Activated CD8-positive, alpha-beta T cell treated with anti-CD3 and anti-CD28 coated beads, Interleukin-2, amount 10 ng/mL, durations not matched to agents 7 days and 5 days (primary cell): ENCODE results near the gene SLC6A3. TPM values are rescaled to one million over a fixed set of nuclear protein-coding genes. Genes with fewer than 3 reads are reported as not detected.
A peak's percentile ranks its signal among the peaks of the same experiment; 100 is the strongest.

Experiments used
- ATAC-seq: fragments of 150-1000 bp; cut with Tn5 transposase; one replicate; pipeline ENCODE4 v1.10.0; 2021; ENCODE audit warnings: moderate library complexity
- CTCF ChIA-PET: fragments of 350-600 bp; sonication (Branson Sonifier 250); formaldehyde crosslinking; loops from one replicate; lab custom pipeline; 2021; ENCODE audit warnings: antibody characterized with exemption; lab: Charles Lee
- POLR2A ChIA-PET: fragments of 350-600 bp; sonication (Branson Sonifier 250); formaldehyde crosslinking; loops from one replicate; lab custom pipeline; 2021; ENCODE audit warnings: antibody characterized with exemption; lab: Charles Lee
- DNase-seq: peaks from one replicate; pipeline ENCODE4 v3.0.0-alpha.2; 2020
- H3K27ac Mint-ChIP-seq: one replicate; pipeline ENCODE4 v1.8.0; 2021; ENCODE audit warnings: mild to moderate bottlenecking, mixed read lengths
- H3K27me3 Mint-ChIP-seq: one replicate; pipeline ENCODE4 v1.8.0; 2021; ENCODE audit warnings: low read depth, mixed read lengths
- H3K36me3 Mint-ChIP-seq: one replicate; pipeline ENCODE4 v1.8.0; 2021; ENCODE audit warnings: low read depth, mixed read lengths
- H3K4me1 Mint-ChIP-seq: one replicate; pipeline ENCODE4 v1.8.0; 2021; ENCODE audit warnings: low read depth, mixed read lengths
- H3K4me3 Mint-ChIP-seq: one replicate; pipeline ENCODE4 v1.8.0; 2021; ENCODE audit warnings: mild to moderate bottlenecking, mixed read lengths
- H3K9me3 Mint-ChIP-seq: one replicate; pipeline ENCODE4 v1.8.0; 2022; ENCODE audit warnings: mixed read lengths; ENCODE audit not compliant: insufficient read depth
- total RNA-seq, 2 experiments: library from RNA; stranded (reverse); gene quantifications; one replicate each; pipeline ENCODE4 v1.2.3, GENCODE V29; 2021

Gene SLC6A3
- total RNA-seq, 2 experiments from 2014 or later, result not detected

DNA sequence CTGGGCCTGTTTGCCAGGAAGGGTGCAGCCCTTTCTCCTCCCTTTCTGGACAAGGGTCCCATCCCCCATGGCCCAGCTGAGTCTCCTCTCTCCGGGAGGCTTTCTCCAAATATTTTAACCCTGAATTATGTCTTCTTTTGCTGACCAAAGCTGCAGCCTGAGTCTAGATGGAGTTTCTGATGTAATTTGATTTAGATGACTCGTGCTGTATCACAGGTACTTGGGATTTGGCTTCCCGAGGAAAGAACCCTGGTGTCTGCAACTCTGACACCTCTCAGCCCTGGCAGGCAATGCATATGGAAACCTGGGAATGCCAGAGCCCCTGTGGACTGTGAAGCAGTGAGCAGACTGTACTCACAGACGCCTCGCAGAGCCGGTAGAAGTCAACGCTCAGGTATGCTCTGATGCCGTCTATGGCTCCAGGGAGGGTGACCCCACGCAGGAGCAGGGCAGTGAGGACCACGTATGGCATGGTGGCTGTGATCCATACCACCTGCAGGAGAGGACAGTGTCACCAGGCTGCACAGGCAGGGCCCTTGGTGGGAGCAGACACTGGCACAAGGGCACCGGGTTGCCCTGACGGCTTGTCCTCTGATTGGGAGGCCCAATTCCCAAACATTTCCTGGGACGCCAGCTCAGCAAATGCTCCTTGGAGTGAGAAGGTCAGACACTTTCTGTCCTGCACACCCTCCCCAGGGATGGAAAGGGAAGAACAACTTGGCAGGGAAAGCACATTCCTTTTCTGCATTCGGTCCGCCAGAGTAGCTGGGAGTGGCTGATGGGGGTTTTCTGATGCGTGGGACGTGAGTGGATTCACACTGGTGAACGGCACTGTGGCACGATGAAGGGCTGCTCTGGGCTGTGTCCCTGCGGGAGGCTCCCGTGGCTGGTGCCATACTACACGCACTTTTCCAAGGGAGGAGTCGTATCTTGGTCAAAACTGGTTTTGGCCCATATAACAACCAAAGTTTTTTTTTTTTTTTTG is 24.7 kb downstream of the SLC6A3 start:
- Mint-ChIP-seq H3K4me1 (no peaks in the 10 kb centered on the region), H3K27ac (no peak overlapping the region), H3K27me3 (no peaks in the 10 kb centered on the region), H3K36me3 (no peaks in the 10 kb centered on the region), H3K4me3 (no peak overlapping the region), H3K9me3 (no peaks in the 10 kb centered on the region)
- ATAC-seq (no peak), DNase-seq (no peak)
- CTCF ChIA-PET, result no interaction called here
- POLR2A ChIA-PET, result interaction anchor here (0.9 kb wide), 1 partner anchor 29 kb away, joined by 3 read pairs; no protein-coding TSS in a partner anchor

DNA sequence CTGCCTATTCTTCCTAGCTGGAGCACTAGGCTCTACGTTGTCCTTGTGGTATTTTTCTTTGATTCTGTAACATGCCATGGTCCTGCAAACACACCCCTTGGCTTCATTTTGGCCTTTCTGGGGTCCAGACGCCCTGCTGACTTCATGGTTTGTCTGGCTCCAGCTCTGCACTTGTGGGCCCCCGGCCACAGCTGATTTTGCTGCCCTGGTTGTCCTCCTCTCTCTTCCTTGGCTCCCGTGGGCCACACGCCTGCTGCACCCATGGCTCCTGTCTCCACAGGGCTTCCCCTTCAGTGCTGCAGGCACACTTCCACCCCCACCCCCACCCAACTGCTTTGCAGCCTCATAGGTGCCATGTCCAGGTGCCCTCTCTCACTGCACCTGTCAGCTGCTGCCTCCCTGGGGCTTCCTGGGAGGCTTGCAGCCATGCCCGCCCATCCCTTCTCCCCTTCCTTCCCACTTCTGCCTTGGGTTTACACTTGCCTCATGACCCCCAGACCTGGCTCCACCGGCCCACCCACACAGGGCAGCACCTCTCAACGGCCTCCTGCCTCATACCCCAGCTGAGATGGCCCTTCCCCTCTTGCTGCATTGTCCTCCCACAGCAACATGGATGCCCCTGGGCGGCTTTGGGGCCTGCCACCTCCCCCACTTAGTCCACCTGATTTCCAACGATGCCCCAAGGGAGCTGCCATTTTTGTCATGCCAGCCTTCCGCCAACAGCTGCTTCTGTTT is 25.6 kb downstream of the SLC6A3 start:
- ATAC-seq (no peak), DNase-seq (no peak)
- Mint-ChIP-seq H3K36me3 (no peaks in the 10 kb centered on the region), H3K4me1 (no peaks in the 10 kb centered on the region), H3K27ac (no peak overlapping the region), H3K27me3 (no peaks in the 10 kb centered on the region), H3K4me3 (no peak overlapping the region), H3K9me3 (no peaks in the 10 kb centered on the region)
- POLR2A ChIA-PET, result interaction anchor here (0.9 kb wide), 1 partner anchor 30 kb away, joined by 3 read pairs; no protein-coding TSS in a partner anchor
- CTCF ChIA-PET, result no interaction called here

DNA sequence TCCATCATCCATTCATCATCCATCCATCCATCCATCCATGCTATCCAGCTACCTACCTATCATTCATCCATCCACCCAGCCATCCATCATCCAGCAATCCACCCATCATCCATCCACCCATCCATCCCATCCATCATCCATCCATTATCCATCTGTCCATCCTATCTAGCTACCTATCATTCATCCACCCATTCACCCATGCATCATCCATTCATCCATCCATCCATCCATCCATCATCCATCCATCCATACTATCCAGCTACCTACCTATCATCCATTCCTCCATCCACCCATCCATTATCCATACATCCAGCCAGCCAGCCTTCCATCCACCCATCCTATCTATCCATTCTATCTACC is 26.3 kb downstream of the SLC6A3 start:
- H3K36me3 Mint-ChIP-seq, result no peaks in the 10 kb centered on the region
- no peak for ATAC-seq
- H3K27me3 Mint-ChIP-seq, result no peaks in the 10 kb centered on the region
- no peaks in the 10 kb centered on the region for H3K9me3 Mint-ChIP-seq
- ChIA-PET POLR2A (no interaction called here), CTCF (no interaction called here)
- no peak overlapping the region for H3K4me3 Mint-ChIP-seq
- no peaks in the 10 kb centered on the region for H3K4me1 Mint-ChIP-seq
- no peak overlapping the region for H3K27ac Mint-ChIP-seq
- no peak for DNase-seq

DNA sequence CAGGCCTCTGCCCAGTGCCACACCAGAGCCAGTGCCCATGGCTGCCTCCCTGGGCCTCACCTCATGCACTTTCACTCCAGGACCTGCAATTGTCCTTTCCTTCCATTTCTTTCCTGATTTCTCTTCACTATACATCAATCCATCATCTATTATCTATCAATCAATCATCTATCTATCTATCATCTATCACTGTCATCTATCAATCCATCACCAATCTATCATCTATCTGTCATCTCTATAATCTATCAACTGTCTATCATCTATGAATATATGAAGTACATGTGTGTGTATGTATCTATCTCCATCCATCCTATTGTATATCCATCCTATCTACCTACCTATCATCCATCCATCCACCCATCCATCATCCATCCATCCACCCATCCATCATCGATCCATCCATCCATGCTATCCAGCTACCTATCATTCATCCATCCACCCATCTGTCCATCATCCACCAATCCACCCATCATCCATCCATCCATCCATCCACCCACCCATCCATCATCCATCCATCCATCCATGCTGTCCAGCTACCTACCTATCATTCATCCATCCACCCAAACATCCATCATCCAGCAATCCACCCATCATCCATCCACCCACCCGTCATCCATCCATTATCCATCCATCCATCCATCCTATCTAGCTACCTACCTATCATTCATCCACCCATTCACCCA is 26.9 kb downstream of the SLC6A3 start:
- no peak for ATAC-seq
- ChIA-PET CTCF (no interaction called here), POLR2A (no interaction called here)
- Mint-ChIP-seq H3K36me3 (no peaks in the 10 kb centered on the region), H3K9me3 (no peaks in the 10 kb centered on the region), H3K27me3 (no peaks in the 10 kb centered on the region), H3K4me1 (no peaks in the 10 kb centered on the region), H3K4me3 (no peak overlapping the region), H3K27ac (no peak overlapping the region)
- DNase-seq, result no peak

DNA sequence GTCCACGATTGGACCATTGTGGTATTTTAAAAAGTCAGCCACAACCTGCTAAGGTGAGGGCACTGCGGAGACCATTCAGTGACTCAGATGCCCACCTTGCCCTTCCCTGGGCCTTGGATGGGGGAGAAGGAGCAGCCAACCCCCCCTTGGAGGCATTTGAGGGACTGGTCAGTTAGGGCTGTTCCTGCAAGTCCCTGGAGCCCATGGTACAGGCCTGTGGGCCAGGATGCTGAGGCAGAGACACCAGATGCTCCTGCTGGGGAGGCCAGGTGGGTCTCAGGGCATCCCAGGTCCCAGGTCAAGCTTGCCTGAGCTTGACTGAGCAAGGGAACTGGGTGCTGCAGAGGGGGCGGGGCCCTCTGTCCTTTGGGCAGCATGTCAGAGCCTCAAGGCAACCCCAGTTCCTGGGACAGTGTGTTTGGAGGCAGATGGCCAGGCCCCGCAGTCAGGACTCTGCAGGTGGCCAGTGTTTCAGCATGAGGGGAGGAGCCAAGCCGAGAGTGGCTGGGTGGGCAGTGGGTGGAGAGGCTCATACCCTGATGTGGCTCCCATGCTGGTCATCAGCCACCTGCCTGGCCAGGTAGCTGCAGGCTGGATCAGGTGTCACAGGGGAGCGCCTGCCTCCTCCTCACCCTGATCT is 27.5 kb downstream of the SLC6A3 start:
- DNase-seq (no peak), ATAC-seq (no peak)
- Mint-ChIP-seq H3K27me3 (no peaks in the 10 kb centered on the region), H3K4me3 (no peak overlapping the region), H3K36me3 (no peaks in the 10 kb centered on the region), H3K4me1 (no peaks in the 10 kb centered on the region), H3K9me3 (no peaks in the 10 kb centered on the region), H3K27ac (no peak overlapping the region)
- ChIA-PET CTCF (no interaction called here), POLR2A (no interaction called here)

DNA sequence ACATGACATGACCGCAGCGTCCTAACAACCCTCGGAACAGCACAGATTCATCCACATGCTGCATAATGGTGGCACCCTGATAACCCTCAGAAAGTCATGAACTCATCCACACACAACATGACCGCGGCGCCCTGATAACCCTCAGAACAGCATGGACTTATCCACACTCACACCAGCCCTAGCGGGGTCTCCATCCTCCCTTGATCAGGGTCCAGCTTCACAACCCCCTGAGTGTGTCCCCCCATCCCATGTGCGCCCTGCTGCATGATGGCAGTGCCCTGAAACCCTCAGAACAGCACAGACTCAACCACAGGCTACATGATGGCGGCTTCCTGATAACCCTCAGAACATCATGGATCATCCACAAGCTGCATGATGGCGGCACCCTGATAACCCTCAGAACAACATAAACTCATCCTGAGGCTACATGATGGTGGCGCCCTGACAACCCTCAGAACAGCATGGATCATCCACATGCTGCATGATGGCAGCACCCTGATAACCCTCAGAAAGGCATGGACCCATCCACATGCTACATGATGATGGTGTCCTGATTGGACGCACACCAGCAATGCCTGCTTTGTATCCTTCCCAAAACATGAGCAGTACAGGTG is 28.3 kb downstream of the SLC6A3 start:
- H3K36me3 Mint-ChIP-seq, result no peaks in the 10 kb centered on the region
- no peak overlapping the region for H3K4me3 Mint-ChIP-seq
- ChIA-PET POLR2A (no interaction called here), CTCF (no interaction called here)
- DNase-seq (no peak), ATAC-seq (no peak)
- H3K9me3 Mint-ChIP-seq, result no peaks in the 10 kb centered on the region
- H3K27ac Mint-ChIP-seq, result no peak overlapping the region
- no peaks in the 10 kb centered on the region for H3K27me3 Mint-ChIP-seq
- no peaks in the 10 kb centered on the region for H3K4me1 Mint-ChIP-seq

DNA sequence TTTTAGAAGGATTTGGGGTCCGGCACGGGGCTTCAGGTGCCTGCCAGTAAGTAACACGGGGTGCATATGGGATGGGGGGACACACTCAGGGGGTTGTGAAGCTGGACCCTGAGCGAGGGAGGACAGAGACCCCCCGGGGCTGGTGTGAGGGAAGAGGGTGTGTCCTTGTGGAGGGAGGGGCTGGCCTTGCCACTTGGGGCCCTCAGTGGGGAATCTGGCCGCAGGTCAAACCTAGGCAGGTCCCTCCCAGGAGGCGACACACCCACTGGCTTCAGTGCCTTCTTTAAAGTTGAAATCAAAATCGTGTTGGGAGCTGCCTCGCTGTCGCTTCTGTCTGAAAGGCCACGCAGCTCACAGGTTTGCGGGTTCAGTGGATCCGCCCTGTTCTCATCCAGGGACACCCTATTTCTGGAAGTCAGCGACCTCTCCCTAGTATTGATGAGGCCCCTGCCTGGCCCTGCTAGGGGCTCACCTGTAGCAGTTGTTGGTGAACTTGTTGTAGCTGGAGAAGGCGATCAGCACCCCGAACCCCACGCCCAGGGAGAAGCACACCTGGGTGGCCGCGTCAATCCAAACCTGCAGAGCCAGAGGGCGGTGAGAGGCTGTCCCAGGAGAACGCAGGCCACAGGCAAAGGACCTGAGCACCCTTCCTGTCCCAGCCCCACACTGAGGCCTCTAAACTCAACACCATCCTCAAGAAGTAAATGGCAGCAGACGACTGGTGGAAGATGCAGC is 29.4 kb downstream of the SLC6A3 start:
- H3K9me3 Mint-ChIP-seq, result no peaks in the 10 kb centered on the region
- CTCF ChIA-PET, result no interaction called here
- H3K4me3 Mint-ChIP-seq, result no peak overlapping the region
- no peak for DNase-seq
- H3K36me3 Mint-ChIP-seq, result no peaks in the 10 kb centered on the region
- no peaks in the 10 kb centered on the region for H3K4me1 Mint-ChIP-seq
- no peak overlapping the region for H3K27ac Mint-ChIP-seq
- no peaks in the 10 kb centered on the region for H3K27me3 Mint-ChIP-seq
- POLR2A ChIA-PET, result no interaction called here
- no peak for ATAC-seq

DNA sequence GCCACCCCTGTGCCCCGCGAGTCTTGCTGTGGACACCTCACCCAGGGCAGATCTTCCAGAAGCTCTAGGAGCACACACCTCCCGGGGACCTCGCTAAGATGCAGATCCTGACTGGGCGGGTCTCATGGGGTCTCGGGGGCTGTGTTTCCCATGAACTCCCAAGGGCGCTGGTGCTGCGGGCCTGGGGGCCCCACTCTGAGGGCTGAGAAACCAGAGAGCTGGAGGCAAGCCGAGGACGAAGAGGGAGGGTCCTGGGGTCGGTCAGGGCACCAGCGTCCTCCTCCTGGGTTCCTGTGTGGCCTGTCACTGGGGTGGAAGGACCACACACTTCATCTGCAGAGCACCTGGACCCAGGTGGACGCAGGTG is 30.2 kb downstream of the SLC6A3 start:
- no peaks in the 10 kb centered on the region for H3K4me1 Mint-ChIP-seq
- H3K4me3 Mint-ChIP-seq, result no peak overlapping the region
- H3K27ac Mint-ChIP-seq, result no peak overlapping the region
- H3K27me3 Mint-ChIP-seq, result no peaks in the 10 kb centered on the region
- no peaks in the 10 kb centered on the region for H3K36me3 Mint-ChIP-seq
- ATAC-seq, result no peak
- ChIA-PET CTCF (no interaction called here), POLR2A (no interaction called here)
- H3K9me3 Mint-ChIP-seq, result no peaks in the 10 kb centered on the region
- DNase-seq, result no peak

DNA sequence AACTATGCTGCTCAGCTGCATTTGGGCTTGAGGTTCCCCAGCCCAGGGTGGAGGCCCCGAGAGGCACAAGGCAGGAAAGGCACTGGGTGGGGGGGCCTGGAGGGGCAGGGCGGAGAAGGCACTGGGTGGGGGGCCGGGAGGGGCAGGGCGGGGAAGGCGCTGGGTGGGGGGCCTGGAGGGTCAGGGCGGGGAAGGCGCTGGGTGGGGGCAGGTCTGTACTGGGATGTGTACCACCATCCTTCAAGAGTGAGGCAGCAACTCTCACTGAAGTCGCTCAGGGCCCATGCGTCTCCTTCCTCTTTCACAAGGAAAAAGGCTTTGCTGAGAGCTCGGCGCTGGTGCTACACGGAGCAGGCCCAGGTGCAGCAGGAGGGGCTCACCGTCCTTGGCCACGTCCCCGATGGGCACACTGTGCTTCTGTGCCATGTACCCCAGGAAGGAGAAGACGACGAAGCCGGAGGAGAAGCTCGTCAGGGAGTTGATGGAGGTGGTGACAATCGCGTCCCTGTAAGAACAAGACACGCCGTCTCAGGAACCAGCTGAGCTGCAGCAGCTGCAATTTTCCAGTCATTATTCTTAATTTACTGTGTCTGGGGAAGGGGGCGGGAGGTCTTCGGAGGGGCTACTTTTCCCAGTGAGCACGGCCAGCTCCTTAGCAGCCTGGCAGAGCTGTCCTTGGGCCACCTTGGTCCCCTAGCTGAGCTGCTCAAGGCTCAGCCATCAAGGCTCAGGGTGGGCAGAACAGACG is 30.8 kb downstream of the SLC6A3 start:
- Mint-ChIP-seq H3K9me3 (no peaks in the 10 kb centered on the region), H3K27ac (no peak overlapping the region), H3K36me3 (no peaks in the 10 kb centered on the region), H3K4me3 (no peak overlapping the region), H3K27me3 (no peaks in the 10 kb centered on the region), H3K4me1 (no peaks in the 10 kb centered on the region)
- ChIA-PET POLR2A (no interaction called here), CTCF (no interaction called here)
- DNase-seq, result no peak
- ATAC-seq, result peak; percentile 62

DNA sequence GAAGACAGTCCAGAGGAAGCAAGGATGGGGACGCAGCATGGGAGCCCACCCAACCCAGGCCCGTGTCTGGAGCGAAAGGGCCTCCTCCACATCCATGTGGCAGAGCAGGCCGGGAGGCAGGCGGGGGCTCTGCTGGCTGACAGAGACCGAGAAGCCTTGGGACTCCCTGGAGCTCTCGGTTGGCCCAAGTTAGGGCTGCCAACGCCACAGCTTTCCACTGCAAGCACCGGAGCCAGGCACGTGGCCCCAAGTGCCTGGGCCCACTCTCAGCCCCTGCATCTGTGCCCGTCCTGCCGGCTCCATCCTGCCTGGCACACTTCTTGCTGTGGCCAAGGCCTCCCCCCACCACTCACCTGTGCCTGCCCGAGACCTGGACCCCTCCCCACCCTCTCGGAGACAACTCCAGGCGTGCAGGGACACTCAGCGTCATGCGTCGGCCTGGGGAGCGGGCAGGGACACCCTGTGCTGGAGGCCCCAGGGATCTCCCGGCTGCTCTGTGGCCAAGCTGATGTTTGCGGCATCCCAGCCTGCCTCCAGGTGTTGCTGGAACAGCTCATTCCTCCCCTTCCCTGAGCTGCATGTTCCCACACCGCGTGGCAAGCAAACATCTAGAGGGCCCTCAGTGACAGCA is 31.5 kb downstream of the SLC6A3 start:
- Mint-ChIP-seq H3K4me1 (no peaks in the 10 kb centered on the region), H3K4me3 (no peak overlapping the region), H3K27me3 (no peaks in the 10 kb centered on the region), H3K9me3 (no peaks in the 10 kb centered on the region), H3K36me3 (no peaks in the 10 kb centered on the region), H3K27ac (no peak overlapping the region)
- ATAC-seq (no peak), DNase-seq (no peak)
- POLR2A ChIA-PET, result no interaction called here
- CTCF ChIA-PET, result no interaction called here
